Activated T-helper 17 cell treated with anti-CD3 and anti-CD28 coated beads, Interleukin-2, amount 50 U/mL, for 72 hours (primary cell): ENCODE measurements around the gene SFTPD. TPM values are rescaled to one million over a fixed set of nuclear protein-coding genes. Genes with fewer than 3 reads are reported as not detected.
"Not testable (repeated sequence)": the region's sequence is repeated elsewhere in the genome, so short reads cannot be mapped to it uniquely, and the experiment has no call there.

ENCODE experiments used
- ATAC-seq: fragments of 150-1000 bp; cut with Tn5 transposase; replicated peaks from 2 replicates; pipeline ENCODE4 v1.10.0; 2021; ENCODE audit warnings: mild to moderate bottlenecking, moderate library complexity
- H3K27ac Mint-ChIP-seq: one replicate; pipeline ENCODE4 v1.8.0; 2022; ENCODE audit warnings: mixed read lengths
- H3K27me3 Mint-ChIP-seq: one replicate; pipeline ENCODE4 v1.8.0; 2022; ENCODE audit warnings: mixed read lengths
- H3K36me3 Mint-ChIP-seq: one replicate; pipeline ENCODE4 v1.8.0; 2022; ENCODE audit warnings: low read depth, mild to moderate bottlenecking, mixed read lengths
- H3K4me1 Mint-ChIP-seq: one replicate; pipeline ENCODE4 v1.8.0; 2022; ENCODE audit warnings: mixed read lengths
- H3K4me3 Mint-ChIP-seq: one replicate; pipeline ENCODE4 v1.8.0; 2022; ENCODE audit warnings: mild to moderate bottlenecking, mixed read lengths
- H3K9me3 Mint-ChIP-seq: one replicate; pipeline ENCODE4 v1.8.0; 2022; ENCODE audit warnings: mixed read lengths
- total RNA-seq, 2 donors: library from RNA; stranded (reverse); gene quantifications; one replicate each; pipeline ENCODE4 v1.2.3, GENCODE V29; 2022

SFTPD gene
- total RNA-seq, 2 donors from 2014 or later, result not detected

GRCh38 chr10:79923145-79923544, 25.8 kb downstream of the SFTPD start:
- H3K27ac Mint-ChIP-seq, result no peak overlapping the region
- no peaks in the 10 kb centered on the region for H3K36me3 Mint-ChIP-seq
- H3K9me3 Mint-ChIP-seq, result no peaks in the 10 kb centered on the region
- H3K4me1 Mint-ChIP-seq, result peaks cover 7% of the 10 kb centered on the region
- no peak for ATAC-seq
- no peaks in the 10 kb centered on the region for H3K27me3 Mint-ChIP-seq
- no peak overlapping the region for H3K4me3 Mint-ChIP-seq

GRCh38 chr10:79922011-79922412, 26.9 kb downstream of the SFTPD start:
- H3K27me3 Mint-ChIP-seq, H3K36me3 Mint-ChIP-seq, H3K27ac Mint-ChIP-seq, H3K4me1 Mint-ChIP-seq, H3K9me3 Mint-ChIP-seq: not testable (repeated sequence)
- peak overlapping the region; percentile 9 for H3K4me3 Mint-ChIP-seq
- peak; percentile 83 for ATAC-seq

- not testable (repeated sequence) for H3K27ac Mint-ChIP-seq, H3K36me3 Mint-ChIP-seq, H3K27me3 Mint-ChIP-seq, ATAC-seq, H3K4me3 Mint-ChIP-seq, H3K9me3 Mint-ChIP-seq, H3K4me1 Mint-ChIP-seq
Measured at GRCh38 chr10:79915838-79916237, 33.1 kb downstream of the SFTPD start.

DNA sequence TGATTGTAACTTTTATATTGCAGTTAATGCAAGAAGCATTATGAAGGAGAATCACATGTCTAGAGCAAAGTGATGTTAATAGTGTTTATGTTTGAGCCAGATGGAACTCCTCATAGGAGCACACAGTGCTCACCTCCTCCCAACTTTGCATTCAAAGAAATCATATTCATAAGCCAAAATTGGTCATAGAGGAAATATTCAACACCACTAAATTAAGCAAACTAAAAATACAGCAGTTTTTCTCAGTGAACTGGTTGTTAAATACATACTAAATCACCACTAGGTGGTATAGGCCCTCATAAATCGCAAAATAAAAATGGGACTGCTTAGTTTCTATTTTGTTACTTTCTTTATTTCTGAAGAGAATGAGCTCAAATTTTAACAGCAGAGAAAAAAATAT, 34.4 kb downstream of the SFTPD start:
- not testable (repeated sequence) for H3K9me3 Mint-ChIP-seq, H3K27me3 Mint-ChIP-seq, H3K4me3 Mint-ChIP-seq, H3K27ac Mint-ChIP-seq, ATAC-seq, H3K4me1 Mint-ChIP-seq, H3K36me3 Mint-ChIP-seq

- H3K36me3 Mint-ChIP-seq, result no peaks in the 10 kb centered on the region
- no peak overlapping the region for H3K27ac Mint-ChIP-seq
- no peaks in the 10 kb centered on the region for H3K4me1 Mint-ChIP-seq
- H3K4me3 Mint-ChIP-seq, result no peak overlapping the region
- ATAC-seq, result no peak
- peaks cover 17% of the 10 kb centered on the region for H3K27me3 Mint-ChIP-seq
- no peaks in the 10 kb centered on the region for H3K9me3 Mint-ChIP-seq
Measured at GRCh38 chr10:79910836-79911235, 38.1 kb downstream of the SFTPD start.

GRCh38 chr10:79910344-79910743, 38.6 kb downstream of the SFTPD start:
- H3K4me3 Mint-ChIP-seq, result no peak overlapping the region
- H3K9me3 Mint-ChIP-seq, result no peaks in the 10 kb centered on the region
- H3K36me3 Mint-ChIP-seq, result no peaks in the 10 kb centered on the region
- H3K4me1 Mint-ChIP-seq, result peaks cover 2% of the 10 kb centered on the region
- no peak for ATAC-seq
- H3K27ac Mint-ChIP-seq, result no peak overlapping the region
- H3K27me3 Mint-ChIP-seq, result peaks cover 20% of the 10 kb centered on the region

- H3K9me3 Mint-ChIP-seq, result no peaks in the 10 kb centered on the region
- no peaks in the 10 kb centered on the region for H3K36me3 Mint-ChIP-seq
- peaks cover 30% of the 10 kb centered on the region for H3K27me3 Mint-ChIP-seq
- H3K4me1 Mint-ChIP-seq, result peaks cover 8% of the 10 kb centered on the region
- ATAC-seq, result peak; percentile 74
- H3K27ac Mint-ChIP-seq, result no peak overlapping the region
- H3K4me3 Mint-ChIP-seq, result peak overlapping the region; percentile 89
Measured at GRCh38 chr10:79905322-79906314, 43.3 kb downstream of the SFTPD start.

DNA sequence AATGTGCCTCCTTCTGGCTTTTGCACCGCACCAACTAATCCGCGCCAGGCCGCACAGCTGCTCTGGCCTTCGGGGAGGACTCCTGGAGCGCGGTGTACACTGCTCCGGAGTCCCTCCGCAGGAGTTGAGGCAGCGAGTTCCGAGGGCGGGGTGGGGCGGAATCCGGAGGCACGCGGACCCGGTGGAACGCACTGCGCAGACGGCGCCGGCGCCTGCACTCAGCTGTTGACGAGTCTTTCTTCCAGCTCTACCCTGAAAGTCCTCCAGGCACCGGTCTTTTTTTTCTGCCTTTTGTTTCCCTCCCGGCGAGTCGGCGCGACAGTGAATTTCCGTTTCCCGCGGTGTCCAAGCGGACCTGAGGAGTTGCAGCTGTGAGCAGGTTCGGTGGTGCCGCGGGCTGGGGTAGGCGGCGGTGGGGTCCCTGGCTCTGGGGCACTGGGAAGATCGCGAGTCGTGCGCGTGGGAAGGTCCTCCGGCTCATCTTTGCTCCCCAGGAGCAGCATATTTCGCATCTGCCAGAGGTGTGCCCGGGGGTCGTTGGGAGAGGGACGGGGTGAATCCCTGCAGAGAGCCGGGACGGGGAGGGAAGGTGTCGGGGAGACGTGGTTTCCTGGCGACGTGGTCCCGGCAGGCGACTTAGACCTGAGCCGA, 44.1 kb downstream of the SFTPD start:
- Mint-ChIP-seq H3K4me3 (peak overlapping the region; percentile 89), H3K36me3 (no peaks in the 10 kb centered on the region)

GRCh38 chr10:79901571-79901970, 47.3 kb downstream of the SFTPD start:
- not testable (repeated sequence) for H3K36me3 Mint-ChIP-seq, H3K9me3 Mint-ChIP-seq, H3K4me3 Mint-ChIP-seq, ATAC-seq, H3K4me1 Mint-ChIP-seq, H3K27ac Mint-ChIP-seq
- H3K27me3 Mint-ChIP-seq, result peaks cover 28% of the 10 kb centered on the region

More for the DNA sequence above, 44.1 kb downstream of the SFTPD start:
- Mint-ChIP-seq H3K27me3 (peaks cover 30% of the 10 kb centered on the region), H3K9me3 (no peaks in the 10 kb centered on the region), H3K4me1 (peaks cover 8% of the 10 kb centered on the region), H3K27ac (no peak overlapping the region)
- peak; percentile 87 for ATAC-seq

GRCh38 chr10:79898597-79899325, 50.1 kb downstream of the SFTPD start:
- Mint-ChIP-seq H3K4me1 (no peaks in the 10 kb centered on the region), H3K27ac (no peak overlapping the region), H3K9me3 (no peaks in the 10 kb centered on the region), H3K27me3 (peaks cover 21% of the 10 kb centered on the region), H3K36me3 (no peaks in the 10 kb centered on the region), H3K4me3 (no peak overlapping the region)
- no peak for ATAC-seq

DNA sequence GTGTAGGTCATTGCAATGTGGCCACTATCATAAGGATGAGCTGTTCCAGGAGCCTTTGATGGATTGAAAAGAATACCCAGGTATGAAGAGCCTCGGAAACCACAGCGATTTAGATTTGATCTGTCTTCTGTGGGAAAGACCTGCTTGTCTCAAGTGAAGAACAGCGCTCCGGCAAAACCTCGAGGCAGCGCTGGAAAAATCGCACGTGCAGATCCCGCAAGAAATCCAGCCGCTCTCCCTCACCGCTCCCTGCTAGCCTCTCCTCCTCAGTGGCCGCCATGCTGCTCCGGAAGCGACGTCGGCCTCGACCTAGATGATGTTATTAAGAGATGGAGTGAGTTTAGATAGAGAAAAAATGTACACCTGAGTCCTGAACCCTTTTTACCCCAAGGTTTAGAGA, 56.0 kb downstream of the SFTPD start:
- not testable (repeated sequence) for H3K4me3 Mint-ChIP-seq, H3K4me1 Mint-ChIP-seq, H3K9me3 Mint-ChIP-seq, H3K27ac Mint-ChIP-seq, ATAC-seq, H3K36me3 Mint-ChIP-seq
- peaks cover 17% of the 10 kb centered on the region for H3K27me3 Mint-ChIP-seq

DNA sequence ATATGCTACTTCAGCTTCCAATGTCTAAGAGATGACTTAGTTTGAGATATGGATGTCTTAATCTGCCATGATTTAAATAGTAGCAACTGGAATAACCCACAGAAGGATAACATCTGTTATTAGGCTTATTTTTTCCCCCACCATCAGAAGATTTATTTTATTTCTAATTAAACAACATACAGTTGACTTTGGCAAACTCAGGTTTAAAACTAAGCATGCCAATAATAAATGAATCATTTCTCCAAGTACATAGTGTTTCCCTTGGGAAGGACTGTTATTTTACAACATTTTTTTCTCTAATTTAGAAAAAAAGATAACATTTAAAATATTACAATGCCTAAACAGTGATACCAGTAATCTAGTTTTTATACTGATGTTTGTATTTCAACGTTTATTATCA, 58.4 kb downstream of the SFTPD start:
- H3K4me1 Mint-ChIP-seq, result no peaks in the 10 kb centered on the region
- no peak for ATAC-seq
- H3K36me3 Mint-ChIP-seq, result no peaks in the 10 kb centered on the region
- no peak overlapping the region for H3K4me3 Mint-ChIP-seq
- H3K27ac Mint-ChIP-seq, result no peak overlapping the region
- peaks cover 27% of the 10 kb centered on the region for H3K27me3 Mint-ChIP-seq
- H3K9me3 Mint-ChIP-seq, result no peaks in the 10 kb centered on the region

DNA sequence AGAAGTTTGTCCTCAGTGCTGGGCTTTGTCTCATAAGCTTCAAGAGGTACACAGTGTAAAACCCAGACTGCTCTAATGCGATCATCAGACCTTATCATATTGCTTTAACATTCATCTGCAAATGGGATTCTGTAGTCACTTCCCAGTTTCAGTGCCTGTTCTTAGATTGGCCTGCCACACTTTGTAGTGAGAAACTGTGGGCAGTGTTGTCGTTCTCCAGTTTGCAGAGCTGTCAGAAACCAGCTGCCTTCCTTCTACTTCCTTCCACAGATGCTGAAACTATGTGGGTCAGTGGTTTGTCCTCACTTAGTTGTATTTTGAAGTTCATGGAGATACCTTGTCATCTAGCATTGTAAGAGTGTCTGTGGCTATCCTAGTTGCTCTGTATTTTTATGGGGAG, 59.9 kb downstream of the SFTPD start:
- not testable (repeated sequence) for H3K4me3 Mint-ChIP-seq, H3K27ac Mint-ChIP-seq, H3K36me3 Mint-ChIP-seq, H3K9me3 Mint-ChIP-seq, H3K4me1 Mint-ChIP-seq
- ATAC-seq, result peak; percentile 78
- peaks cover 27% of the 10 kb centered on the region for H3K27me3 Mint-ChIP-seq
